AG20443 (cell line): ENCODE measurements around the gene GANAB.
"Not testable (repeated sequence)": the region's sequence is repeated elsewhere in the genome, so short reads cannot be mapped to it uniquely, and the experiment has no call there.

Experiments used
- DNase-seq: peaks from one replicate; pipeline ENCODE4 v3.0.0; 2012; ENCODE audit warnings: low spot score, mixed read lengths

Gene GANAB

GRCh38 chr11:62621027-62621566, 25.3 kb downstream of the GANAB start:
- DNase-seq: no peak

GRCh38 chr11:62616957-62617356, 29.5 kb downstream of the GANAB start:
- not testable (repeated sequence) for DNase-seq

- DNase-seq: no peak
Observed at GRCh38 chr11:62615521-62615920, 30.9 kb downstream of the GANAB start.

GRCh38 chr11:62614275-62614674, 32.1 kb downstream of the GANAB start:
- no peak for DNase-seq

GRCh38 chr11:62613291-62613778, 33.1 kb downstream of the GANAB start:
- DNase-seq: no peak

- peak; percentile 95 for DNase-seq
Observed at GRCh38 chr11:62612366-62613290, 33.8 kb downstream of the GANAB start, which contains the start of the genes EML3 and ROM1. EML3 (minus strand) TSS chr11:62612775; CDS start chr11:62612457, 318 bp downstream. ROM1 (plus strand) TSS chr11:62613257; CDS start chr11:62613282, 25 bp downstream.

GRCh38 chr11:62611705-62612365, 34.6 kb downstream of the GANAB start:
- peak; percentile 75 for DNase-seq

- DNase-seq: no peak
Observed at GRCh38 chr11:62610814-62611704, 35.4 kb downstream of the GANAB start.

- no peak for DNase-seq
Observed at GRCh38 chr11:62610403-62610802, 36.0 kb downstream of the GANAB start.

GRCh38 chr11:62608776-62609175, 37.6 kb downstream of the GANAB start:
- DNase-seq: no peak

GRCh38 chr11:62607714-62608113, 38.7 kb downstream of the GANAB start:
- DNase-seq: no peak

GRCh38 chr11:62605902-62606301, 40.5 kb downstream of the GANAB start:
- no peak for DNase-seq

GRCh38 chr11:62605467-62605866, 40.9 kb downstream of the GANAB start:
- no peak for DNase-seq

- DNase-seq: no peak
Observed at GRCh38 chr11:62604460-62605120, 41.8 kb downstream of the GANAB start.

- DNase-seq: no peak
Observed at GRCh38 chr11:62603776-62604299, 42.6 kb downstream of the GANAB start.

GRCh38 chr11:62603072-62603408, 43.4 kb downstream of the GANAB start:
- DNase-seq: no peak

GRCh38 chr11:62602141-62603071, 44.0 kb downstream of the GANAB start:
- peak; percentile 47 for DNase-seq

GRCh38 chr11:62601372-62602140, 44.9 kb downstream of the GANAB start, which contains the start of gene MTA2:
MTA2 (minus strand) TSS chr11:62601865; CDS start chr11:62601450, 415 bp downstream.
- peak; percentile 96 for DNase-seq

GRCh38 chr11:62601122-62601371, 45.4 kb downstream of the GANAB start:
- DNase-seq: peak; percentile 55
